NK-92 treated with Interleukin-12 subunit alpha and Interleukin-12 subunit beta, amount 100 ng/mL, for 24 hours (cell line): Measurements from ENCODE around the gene KIAA0232.
A peak's percentile ranks its signal among the peaks of the same experiment; 100 is the strongest.

ENCODE experiments used
- DNase-seq: peaks from one replicate; lab custom pipeline; 2025; lab: John Stamatoyannopoulos, UW

Gene KIAA0232

DNA sequence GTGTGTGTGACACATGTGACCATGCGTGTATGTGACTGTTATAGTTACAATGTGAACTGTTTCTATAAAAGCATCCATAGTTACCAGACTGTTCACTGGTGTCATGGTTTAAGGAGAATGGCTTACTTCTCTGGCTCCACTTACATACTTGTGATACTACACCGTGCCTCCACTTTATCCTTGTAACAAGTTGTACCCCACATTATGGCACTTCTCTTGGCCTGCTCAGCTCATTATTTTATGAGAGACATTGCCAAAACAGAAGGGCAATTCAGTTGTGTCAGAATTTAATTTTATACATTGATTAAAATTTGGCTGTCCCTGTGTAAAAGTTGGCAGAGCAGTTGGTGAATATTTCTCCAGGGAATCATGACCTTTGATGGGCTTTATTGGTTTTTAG is 64.7 kb downstream of the KIAA0232 start:
- no peak for DNase-seq

DNA sequence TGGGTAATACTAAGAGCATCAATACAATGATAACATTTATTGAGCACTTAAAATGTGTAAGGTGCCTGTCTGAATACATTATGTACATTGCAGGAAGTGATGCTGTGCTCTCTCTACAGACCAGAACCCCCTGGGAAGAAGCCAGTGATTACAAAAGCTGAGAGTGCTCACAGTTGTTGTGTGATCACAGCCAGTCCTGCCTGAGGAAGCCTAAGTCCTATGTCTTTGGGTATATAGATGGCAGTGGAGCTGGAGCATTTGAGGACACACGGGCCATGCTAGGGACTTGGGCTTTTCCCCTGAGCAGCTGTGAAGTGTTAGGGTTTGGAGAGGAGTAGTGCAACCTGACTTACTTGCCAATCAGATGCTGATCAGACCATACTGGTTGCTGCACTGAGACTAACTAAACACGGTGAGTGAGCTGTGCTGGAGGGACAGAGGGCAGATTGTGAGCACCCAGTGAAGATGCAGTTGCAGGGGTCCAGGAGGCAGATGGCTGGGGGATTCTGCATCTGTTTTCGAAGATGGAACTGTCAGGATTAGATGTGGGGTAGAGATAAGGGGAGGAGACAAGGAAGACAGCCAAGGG is 66.3 kb downstream of the KIAA0232 start:
- DNase-seq, result no peak

DNA sequence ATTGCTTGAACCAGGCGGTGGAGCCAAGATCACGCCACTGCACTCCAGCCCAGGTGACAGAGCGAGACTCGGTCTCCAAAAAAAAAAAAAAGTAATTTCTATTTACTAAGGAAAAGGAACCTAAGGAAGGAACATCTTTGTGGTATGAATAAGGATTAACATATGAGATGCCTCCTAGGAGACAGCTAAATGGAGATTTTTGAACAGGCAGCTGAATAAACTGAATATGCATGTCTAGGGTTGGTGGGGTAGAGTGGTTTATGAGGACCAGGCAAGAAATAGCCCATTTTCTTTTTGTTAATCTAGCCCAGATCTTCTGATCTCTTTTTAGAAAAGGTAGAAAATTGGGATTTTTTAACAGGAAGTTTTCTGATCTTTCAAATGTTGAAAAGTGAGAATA is 67.2 kb downstream of the KIAA0232 start:
- DNase-seq, result no peak

DNA sequence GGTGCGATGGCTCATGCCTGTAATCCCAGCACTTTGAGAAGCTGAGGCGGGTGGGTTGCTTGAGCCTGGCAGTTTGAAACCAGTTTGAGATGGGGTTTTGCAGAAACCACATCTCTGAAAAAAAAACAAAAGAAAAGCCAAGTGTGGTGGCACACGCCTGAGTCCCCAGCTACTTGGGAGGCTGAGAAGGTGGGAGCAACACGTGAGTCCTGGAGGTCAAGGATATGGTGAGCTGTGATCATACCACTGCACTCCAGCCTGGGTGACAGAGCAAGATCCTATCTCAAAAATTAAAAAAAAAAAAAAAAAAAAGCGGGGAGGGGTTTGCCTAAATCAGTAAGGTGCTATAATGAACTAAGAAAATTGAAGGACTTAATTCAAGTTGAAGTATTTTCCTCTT is 68.9 kb downstream of the KIAA0232 start:
- no peak for DNase-seq

- DNase-seq, result no peak
These were observed 69.4 kb downstream of the KIAA0232 start for GRCh38 chr4:6851962-6852361.

GRCh38 chr4:6852582-6852981 is 70.1 kb downstream of the KIAA0232 start:
- no peak for DNase-seq

DNA sequence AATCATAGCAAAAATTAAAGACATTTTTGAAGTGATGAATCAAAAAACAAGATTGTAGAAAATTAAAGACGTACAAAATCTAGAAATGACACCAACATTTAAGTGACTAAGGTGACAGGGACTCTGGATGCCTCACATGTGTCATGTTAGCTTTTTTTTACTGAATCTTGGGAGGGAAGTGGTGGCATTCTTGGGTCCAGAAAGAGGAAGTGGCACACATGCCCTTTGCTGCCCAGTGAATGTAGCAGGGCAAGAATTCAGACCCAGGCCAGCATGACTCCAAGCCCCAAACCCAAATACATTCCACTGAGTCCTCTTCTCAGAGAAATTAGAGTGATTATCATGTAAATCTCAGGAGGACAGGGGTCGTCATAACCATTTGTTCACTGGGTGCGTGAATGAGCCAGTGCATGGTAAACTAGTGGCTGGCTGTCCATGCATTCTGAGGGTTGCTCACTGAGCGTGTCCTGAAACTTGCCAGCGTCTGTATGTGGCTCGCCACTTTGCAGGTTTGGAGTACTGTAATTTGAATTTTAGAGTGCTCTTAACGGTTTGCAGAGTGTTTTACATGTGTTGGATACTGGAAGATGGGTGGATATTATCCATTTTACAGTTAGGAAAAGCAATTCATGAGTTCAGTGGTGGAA is 71.7 kb downstream of the KIAA0232 start:
- DNase-seq, result no peak

- peak; percentile 39 for DNase-seq
These were observed 73.3 kb downstream of the KIAA0232 start for GRCh38 chr4:6855692-6856297.

GRCh38 chr4:6856391-6856790 is 73.9 kb downstream of the KIAA0232 start:
- DNase-seq, result no peak

GRCh38 chr4:6857009-6857882 is 74.7 kb downstream of the KIAA0232 start:
- no peak for DNase-seq

- no peak for DNase-seq
These were observed 76.5 kb downstream of the KIAA0232 start for GRCh38 chr4:6858997-6859396.

DNA sequence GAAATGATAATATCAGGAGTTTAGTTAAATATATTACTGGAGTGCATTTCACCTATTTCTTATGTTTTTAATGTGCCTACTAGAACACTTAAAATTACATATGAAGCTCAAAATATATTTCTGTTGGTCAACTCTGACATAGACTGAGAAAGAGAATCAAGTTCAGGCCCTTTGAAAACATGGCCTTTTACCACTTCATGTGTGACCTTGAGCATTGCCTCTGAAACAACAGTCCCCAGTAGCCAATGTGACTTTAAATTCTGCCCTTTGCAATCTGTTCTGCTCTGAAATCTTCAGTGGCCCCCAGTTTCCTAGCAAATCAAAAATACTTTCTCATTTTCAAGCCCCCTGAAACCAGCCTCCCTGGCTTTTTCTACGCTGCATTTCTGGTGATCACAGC is 77.0 kb downstream of the KIAA0232 start:
- DNase-seq, result no peak

DNA sequence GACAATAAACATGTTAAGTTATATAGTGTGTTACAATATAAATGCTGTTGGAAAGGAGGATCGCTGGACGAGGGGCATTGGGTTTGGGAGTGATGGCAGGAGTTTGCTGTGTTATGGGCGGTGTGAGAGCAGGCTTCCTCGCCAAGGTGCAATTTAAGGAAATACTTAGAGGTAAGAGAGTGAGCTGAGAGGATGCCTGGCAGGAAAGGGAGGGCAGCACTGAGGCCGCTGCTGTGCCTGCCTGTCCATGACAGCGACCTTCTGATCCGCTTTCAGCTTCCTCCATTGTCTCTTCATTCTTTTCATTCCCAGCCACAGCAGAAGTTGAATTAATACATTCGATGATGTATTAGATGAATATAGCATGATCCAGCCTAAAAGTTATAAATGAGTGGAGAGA is 85.9 kb downstream of the KIAA0232 start:
- DNase-seq, result no peak

- no peak for DNase-seq
These were observed 87.4 kb downstream of the KIAA0232 start for GRCh38 chr4:6869944-6870343.

GRCh38 chr4:6873291-6873690 is 90.8 kb downstream of the KIAA0232 start:
- no peak for DNase-seq

DNA sequence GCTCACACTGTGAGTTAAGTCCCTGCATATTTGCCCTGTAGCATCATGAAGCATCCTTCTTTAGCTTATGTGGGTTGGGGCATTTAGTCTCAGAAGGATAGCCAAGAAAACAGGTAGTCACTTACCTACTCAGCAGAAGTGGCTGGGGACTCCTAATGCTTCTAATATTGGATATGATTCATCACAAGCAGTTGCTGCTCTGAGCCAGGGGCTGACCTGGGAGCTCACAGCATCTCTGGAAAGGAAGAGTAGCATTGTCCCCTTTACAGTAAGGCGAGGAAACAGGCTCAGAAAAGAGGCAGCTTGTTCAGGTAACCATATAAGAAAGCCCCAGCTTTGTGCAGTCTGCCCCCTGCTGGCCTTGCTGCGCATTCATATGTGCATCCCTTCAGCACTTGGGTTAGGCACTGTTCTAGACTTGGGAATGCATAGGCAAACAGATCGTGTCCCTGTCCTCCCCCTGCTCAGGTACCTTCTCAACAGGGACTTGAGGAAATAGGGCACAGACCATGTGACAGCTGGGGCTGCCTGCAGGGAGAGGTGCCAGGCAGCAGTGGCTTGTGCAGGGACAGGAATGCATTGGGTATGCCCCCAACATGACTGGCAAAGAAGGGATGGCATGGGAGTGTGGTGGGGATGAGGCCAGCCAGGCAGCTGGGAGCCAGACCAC is 91.4 kb downstream of the KIAA0232 start:
- peak; percentile 41 for DNase-seq

- DNase-seq, result no peak
These were observed 92.5 kb downstream of the KIAA0232 start for GRCh38 chr4:6874981-6875380.

GRCh38 chr4:6875431-6875831 is 92.9 kb downstream of the KIAA0232 start:
- no peak for DNase-seq

GRCh38 chr4:6876440-6876839 is 93.9 kb downstream of the KIAA0232 start:
- no peak for DNase-seq

DNA sequence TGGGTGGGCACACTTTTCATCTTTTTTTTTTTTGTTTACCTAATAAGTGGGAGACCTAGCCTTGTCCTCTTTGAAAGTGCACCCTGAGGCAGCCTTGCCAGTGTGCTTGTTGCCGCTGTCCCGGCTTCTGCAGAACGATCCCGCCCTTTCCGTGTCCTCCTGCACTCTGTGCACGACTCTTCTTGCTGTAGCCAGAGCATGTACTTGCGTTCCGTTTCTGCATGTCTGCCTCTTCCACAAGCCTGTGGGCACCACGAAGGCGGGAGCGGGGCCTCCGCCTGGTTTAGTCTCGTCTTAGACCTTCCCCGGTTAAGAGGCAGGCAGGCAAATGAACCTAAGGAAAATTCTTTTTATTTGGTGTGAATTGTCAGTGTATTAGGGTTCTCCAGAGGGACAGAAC is 94.5 kb downstream of the KIAA0232 start:
- DNase-seq, result no peak

- DNase-seq, result no peak
These were observed 96.0 kb downstream of the KIAA0232 start for GRCh38 chr4:6878451-6879059.

- DNase-seq, result no peak
These were observed 98.2 kb downstream of the KIAA0232 start for GRCh38 chr4:6880691-6881090.
